HT-29 (cell line): ENCODE data around the gene ZNF724. TPM values are rescaled to one million over a fixed set of nuclear protein-coding genes. Genes with fewer than 3 reads are reported as not detected.

Experiments
- DNase-seq: peaks from one replicate; pipeline ENCODE4 v3.0.0-alpha.2; 2015; ENCODE audit warnings: low spot score
- small RNA-seq: library from RNA; depleted of rRNA; stranded (forward); fragments of <200 nt; gene quantifications from one replicate; pipeline ENCODE3, GENCODE V24; 2014
- total RNA-seq: library from RNA; depleted of rRNA; stranded (reverse); fragments of >200 nt; shearing (Covaris generic); gene quantifications from 2 replicates; pipeline ENCODE4 v1.2.3, GENCODE V29; 2014; rRNA removed

The ZNF724 gene
- total RNA-seq, 1 experiment from 2014 or later: 0.10 TPM

GRCh38 chr19:23241419-23241818 lies 8.8 kb downstream of the ZNF724 start:
- no peak for DNase-seq

GRCh38 chr19:23222998-23223652 lies 27.1 kb downstream of the ZNF724 start:
- DNase-seq: no peak

DNA sequence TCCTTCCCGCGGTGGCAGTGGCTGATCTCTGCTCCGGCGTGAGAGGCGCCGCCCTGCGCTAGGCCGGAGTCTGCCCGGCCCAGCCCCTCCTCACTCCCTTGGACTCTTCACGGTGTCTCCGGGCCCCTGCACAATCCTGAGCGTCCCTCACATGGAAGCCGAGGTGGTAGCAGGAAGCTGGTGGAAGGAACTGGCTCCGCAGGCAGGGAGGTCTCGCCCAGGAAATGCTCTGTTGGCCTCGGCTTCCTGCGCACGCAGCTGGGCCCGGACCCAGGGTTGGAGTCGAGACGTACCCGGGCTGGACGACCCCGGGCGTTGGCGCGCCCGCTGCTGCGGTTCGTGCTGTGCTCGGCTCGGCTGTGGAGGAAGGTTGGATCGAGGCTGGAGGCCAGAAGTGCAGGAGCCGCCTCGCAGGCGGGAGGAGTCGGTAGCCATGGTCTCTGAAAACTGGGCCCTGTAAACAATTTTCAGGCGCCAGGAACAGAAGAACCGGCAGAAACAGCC lies 46.3 kb downstream of the ZNF724 start:
- no peak for DNase-seq

GRCh38 chr19:23190341-23190740 lies 59.9 kb downstream of the ZNF724 start:
- DNase-seq: no peak

DNA sequence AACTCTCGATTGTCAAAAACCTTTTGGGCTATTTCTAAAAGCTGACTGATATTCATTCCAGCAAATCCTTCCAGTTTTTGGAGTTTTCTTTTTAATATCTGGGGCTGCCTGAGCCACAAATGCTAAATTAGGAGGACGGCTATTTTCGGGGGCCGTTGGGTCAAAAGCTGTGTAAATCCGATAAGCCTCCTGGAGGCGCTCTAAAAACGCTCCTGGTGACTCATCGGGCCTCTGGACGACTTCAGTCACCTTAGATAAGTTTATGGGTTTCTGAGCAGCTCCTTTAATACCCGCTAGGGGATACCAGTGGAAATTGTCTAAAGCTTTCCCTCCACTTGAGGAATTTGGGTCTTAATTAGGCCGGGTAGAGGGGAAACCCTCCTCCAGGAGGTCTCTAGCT lies 66.9 kb downstream of the ZNF724 start:
- DNase-seq: no peak

Small RNAs within 50 kb of the gene (small RNA-seq; reads per million reads assigned to genes)
- not detected for gene VN1R91P

Other genes starting within 250 kb of the ZNF724 start
- not detected in 2 replicates for gene ZNF728, start 247.2 kb downstream of the ZNF724 start, total RNA-seq
- gene ZNF730, start 133.4 kb downstream of the ZNF724 start, total RNA-seq: not detected in 2 replicates
- 1.2 and 3.0 TPM in 2 replicates for gene ZNF91, start 145.1 kb upstream of the ZNF724 start, total RNA-seq